HG03460 (cell line): ENCODE data around the gene DLGAP4.

Source experiments
- ATAC-seq: cut with Tn5 transposase; IDR thresholded peaks from one replicate; pipeline ENCODE4 v1.9.1; 2021; ENCODE audit not compliant: unreplicated experiment

Gene DLGAP4

GRCh38 chr20:36525620-36526365 lies 219.7 kb downstream of the DLGAP4 start:
- no peak for ATAC-seq

DNA sequence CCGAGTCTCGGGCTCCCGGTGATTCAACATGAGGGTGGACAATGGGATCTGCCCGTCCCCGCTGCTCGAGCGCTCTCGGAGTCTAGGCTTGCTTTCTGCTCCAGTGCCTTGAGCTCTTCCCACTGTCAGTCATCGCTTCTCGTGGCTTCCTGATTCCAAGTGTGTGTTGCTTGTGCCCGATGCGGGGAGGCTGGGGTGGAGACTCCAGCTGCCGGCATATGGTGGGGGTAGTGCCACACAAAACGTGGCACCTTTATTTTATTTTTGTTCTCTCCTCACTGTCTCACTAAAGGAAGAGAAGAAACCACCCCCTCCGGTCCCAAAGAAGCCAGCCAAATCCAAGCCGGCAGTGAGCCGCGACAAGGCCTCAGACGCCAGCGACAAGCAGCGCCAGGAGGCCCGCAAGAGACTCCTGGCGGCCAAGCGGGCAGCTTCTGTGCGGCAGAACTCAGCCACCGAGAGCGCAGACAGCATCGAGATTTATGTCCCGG lies 220.4 kb downstream of the DLGAP4 start:
- ATAC-seq, result no peak

DNA sequence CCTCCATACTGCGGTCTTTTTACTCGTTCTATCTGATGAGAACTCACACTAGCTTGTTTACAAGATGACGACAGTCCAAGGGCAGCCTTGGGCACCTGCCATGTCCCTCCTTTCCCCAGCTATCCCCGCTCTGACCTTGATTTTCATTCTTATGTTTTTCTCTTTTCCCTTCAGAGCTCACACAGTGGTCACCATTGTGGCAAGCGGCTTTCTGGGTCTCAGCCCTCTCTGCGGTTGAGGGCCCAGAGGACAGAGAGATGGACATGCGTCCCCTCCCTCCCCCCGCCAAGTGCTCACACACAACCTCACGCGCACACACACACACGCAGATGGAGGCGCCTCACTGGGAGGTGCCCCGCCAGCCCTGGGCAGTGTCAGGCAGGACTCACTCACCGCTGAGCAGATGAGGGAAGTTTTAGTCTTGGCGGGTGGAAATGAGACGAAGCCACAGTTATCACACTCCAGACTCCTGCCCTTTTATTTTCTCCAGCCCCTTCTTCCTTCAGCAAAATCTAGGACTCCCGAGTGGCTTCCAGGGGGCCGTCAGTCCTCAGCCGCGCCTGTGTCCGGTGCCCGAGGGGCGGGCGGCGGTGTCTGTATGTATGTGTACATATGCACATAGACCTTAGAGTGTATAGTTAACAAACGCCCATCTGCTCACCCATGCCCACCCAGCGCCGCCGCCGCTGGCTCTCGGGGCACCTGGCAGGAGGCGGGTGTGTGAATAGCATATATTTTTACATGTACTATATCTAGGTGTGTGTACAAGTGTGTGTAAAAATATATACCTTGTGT lies 221.4 kb downstream of the DLGAP4 start:
- no peak for ATAC-seq

DNA sequence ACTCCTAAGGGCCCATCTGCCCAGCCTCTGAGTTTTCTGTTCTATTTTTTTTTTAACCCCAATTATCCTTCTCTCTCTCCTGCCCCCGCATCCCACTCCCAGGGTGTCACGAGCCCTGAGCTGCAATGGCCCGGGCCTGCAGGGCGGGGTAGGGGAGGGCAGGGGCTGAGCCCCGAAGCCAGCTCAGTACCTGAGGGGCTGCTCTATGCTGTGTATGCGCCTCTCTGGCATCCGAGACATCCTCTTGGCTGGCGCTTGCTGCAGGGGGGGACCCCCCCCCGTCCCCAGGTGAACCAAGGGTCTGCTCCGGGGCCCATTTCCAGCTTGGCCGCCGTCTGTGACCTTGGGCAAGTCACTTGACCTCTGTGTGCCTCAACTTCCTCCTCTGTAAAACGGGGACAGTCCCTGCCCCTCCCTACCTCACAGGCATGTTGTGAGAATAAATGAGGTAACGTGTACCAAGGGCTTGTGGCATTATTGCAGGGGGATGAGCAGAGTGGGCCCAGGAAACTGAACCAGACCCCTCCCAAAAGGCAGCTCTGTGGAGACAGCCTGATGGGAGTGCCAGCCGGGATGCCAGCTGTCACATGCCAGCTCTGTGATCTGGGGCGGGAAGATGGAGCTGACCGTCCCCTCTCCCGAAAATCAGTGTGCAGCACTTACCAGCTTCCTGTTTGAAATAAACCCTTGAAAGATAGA lies 222.2 kb downstream of the DLGAP4 start:
- ATAC-seq, result no peak

GRCh38 chr20:36528875-36529417 lies 222.8 kb downstream of the DLGAP4 start:
- no peak for ATAC-seq

GRCh38 chr20:36532388-36532787 lies 226.2 kb downstream of the DLGAP4 start:
- no peak for ATAC-seq

GRCh38 chr20:36532822-36533221 lies 226.7 kb downstream of the DLGAP4 start:
- no peak for ATAC-seq

DNA sequence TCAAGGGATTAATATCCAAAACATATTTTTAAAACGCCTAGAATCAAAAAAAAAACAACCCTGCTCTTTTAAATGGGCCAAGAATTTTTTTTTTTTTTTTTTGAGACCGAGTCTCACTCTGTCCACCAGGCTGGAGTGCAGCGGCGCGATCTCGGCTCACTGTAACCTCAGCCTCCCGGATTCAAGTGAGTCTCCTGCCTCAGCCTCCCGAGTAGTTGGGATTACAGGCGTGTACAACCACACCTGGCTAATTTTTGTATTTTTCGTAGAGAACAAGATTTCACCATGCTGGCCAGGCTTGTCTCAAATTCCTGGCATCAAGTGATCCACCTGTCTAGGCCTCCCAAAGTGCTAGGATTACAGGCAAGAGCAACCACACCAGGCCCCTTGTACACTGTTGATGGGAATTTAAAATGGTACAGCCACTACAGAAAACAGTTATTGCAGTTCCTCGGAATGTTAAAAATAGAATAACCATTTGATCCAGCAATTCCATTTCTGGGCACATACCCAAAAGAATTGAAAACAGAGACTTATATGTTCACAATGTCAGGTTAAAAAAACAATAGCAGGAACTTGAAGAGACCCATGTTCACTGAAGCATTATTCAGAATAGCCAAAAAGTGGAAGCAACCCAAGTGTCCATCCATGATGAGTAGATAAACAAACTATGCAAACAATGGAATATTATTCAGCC lies 232.0 kb downstream of the DLGAP4 start:
- no peak for ATAC-seq

- ATAC-seq, result no peak
These were observed 234.5 kb downstream of the DLGAP4 start for GRCh38 chr20:36540551-36541211.

GRCh38 chr20:36541227-36541767 lies 235.2 kb downstream of the DLGAP4 start, which contains the start of gene MYL9:
MYL9 (plus strand) TSS chr20:36541519; CDS start chr20:36544885, 3,366 bp downstream.
- ATAC-seq, result no peak

DNA sequence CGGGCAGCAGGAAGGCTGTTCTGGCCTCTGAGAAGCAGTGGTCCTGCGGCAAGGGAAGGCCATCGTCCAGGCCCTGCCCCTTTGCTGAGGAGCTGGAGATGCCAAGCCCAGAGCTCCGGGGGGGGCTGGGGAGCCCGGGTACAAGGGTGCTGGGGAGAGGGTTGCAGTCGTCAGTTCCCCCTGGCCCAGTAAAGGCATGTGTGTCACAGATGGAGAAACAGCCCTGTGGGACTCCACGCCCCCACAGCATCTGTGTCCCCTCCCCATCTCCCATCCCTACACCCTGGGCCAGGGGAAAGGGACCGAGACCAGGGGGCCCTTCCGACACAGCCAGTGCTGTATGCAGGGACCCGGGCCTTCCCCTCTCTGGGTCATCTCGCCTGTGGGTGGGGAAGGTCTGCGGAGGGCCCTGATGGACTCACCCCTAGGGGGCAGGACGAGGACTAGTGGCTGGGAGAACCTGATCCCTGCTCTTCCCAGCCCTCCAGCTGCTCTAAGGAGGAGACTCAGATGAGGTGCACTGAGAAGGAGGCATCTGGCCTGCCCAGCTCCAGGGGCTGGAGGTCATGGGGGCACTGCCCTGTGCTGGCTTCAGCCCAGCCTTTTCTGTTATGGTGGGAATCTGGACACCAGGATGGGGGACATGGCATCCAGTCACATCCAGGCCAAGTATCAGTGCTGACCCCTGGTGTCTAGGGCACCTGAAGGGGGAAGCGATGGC lies 235.8 kb downstream of the DLGAP4 start:
- ATAC-seq, result no peak

GRCh38 chr20:36542516-36543183 lies 236.5 kb downstream of the DLGAP4 start:
- no peak for ATAC-seq

DNA sequence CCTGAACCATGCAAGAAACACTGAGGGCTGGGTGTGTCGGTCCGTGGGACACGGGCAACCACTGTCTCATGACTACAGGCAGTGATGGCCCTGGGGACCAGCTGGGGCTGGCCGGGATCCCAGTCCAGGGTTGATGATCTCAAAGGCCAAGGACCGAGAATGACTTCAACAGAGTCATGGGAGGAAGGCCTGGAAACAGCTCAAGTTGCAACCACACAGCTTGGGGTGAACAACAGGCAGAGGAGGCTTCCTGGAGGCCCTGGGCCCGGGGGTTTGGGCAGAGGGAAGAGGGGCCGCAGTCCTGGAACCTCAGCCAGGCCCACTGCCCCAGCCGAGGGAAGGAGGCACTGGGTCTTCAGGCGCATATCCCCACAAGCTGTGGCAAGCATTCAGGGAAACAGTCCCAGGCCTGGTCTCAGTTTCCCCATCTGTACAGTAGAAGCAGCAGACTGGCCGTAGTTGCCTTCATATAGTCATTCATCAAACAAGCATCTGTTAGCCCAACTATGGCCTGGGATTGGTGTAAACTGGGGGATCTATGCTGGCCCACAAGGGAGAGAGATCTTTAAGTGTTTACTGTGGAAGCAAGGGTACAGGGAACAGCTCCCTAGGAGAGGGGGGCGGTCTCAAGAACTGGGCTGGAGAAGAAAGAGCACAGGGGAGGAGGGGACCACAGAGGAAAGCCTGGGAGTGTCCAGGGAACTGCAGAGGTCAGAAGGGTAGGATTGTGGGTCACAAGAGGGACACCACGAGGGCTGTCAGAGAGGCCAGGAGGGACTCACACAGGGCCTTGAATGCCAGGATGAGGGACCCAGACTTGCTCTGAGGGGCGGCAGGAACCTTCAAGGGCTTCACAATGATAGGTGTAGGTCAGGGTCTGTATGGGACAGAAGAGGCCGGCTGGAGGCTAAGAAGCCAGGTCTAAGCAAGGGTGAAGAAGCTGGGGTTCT lies 237.3 kb downstream of the DLGAP4 start:
- no peak for ATAC-seq

DNA sequence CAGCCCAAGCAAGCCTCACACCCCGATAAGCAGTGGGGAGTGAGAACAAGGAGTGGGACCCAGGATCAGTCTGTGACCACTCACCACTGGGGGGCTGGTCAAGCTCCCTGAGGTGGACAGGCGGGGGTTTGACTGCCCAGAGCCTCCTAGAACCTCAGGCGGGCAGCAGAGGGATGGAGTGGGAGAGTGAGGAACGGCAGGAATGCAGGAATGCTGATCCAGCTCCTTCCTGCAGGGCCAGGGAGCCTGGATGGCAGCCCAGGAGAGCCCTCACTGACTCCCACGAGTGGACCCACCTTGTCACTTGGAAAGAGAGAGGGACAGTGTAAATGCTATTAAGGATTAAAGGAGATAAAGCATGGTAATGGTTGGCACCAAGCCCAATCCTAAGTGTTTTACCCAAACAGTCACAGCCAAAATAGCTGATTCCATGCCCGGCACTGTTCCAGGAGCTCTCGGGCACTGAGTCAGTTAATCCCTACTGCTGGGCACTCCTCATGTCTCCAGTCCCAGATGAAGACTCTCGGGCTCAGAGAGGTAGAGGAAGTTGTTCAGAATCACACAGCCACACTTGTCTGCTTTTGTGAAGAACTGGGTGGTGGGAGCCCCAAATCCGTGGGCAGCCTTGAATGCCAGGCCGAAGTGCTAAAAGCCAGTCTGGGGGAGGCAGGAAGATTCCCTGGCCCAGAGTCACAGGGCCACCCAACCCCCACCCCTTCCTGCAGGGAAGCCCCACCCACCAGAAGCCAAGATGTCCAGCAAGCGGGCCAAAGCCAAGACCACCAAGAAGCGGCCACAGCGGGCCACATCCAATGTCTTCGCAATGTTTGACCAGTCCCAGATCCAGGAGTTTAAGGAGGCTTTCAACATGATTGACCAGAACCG lies 238.2 kb downstream of the DLGAP4 start:
- ATAC-seq, result no peak

GRCh38 chr20:36546111-36546736 lies 240.1 kb downstream of the DLGAP4 start:
- ATAC-seq, result no peak
